ENCODE results near the gene NFIB.
A peak's percentile ranks its signal among the peaks of the same experiment; 100 is the strongest.

NFIB gene

GRCh38 chr9:14220256-14220655 lies 93.7 kb downstream of the NFIB start:
- in situ Hi-C loops (cut with HindIII; ENCODE audit: low sequenced_read_pairs), result no loop called here
- H3K4me3 ChIP-seq (ENCODE audit: low read depth, low read length), result no peak overlapping the region
- no peak for DNase-seq (ENCODE audit: low read depth, low spot score)
- no peak for TF ChIP-seq CTCF (IDR thresholded peaks at IDR 0.05; ENCODE audit: low read depth, low read length)

DNA sequence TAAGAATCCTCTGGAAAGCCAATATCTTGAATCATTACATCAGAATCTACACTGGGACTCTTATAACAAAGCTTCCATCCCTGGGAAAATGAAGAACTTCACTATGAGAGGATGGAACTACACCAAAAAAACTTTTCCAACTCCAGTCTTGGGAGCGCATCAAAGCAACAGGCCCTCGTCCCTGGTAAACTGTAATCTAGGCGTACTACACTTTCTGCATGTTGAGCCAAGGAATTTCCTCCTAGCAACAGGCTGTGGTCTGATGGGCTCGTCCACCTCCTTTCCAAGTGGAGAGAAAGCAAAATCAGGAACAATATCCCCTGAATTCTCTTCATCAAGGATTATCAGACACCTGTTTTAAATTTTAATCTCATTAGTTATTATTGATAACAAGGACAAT lies 94.1 kb downstream of the NFIB start:
- peak; percentile 43 for DNase-seq (ENCODE audit: low read depth, low spot score)
- no peak overlapping the region for H3K4me3 ChIP-seq (ENCODE audit: low read depth, low read length)
- in situ Hi-C loops (cut with HindIII; ENCODE audit: low sequenced_read_pairs), result no loop called here
- TF ChIP-seq CTCF (IDR thresholded peaks at IDR 0.05; ENCODE audit: low read depth, low read length), result no peak

GRCh38 chr9:14218253-14218652 lies 95.7 kb downstream of the NFIB start:
- no peak for DNase-seq (ENCODE audit: low read depth, low spot score)
- no peak for TF ChIP-seq CTCF (IDR thresholded peaks at IDR 0.05; ENCODE audit: low read depth, low read length)
- in situ Hi-C loops (cut with HindIII; ENCODE audit: low sequenced_read_pairs), result no loop called here
- H3K4me3 ChIP-seq (ENCODE audit: low read depth, low read length), result no peak overlapping the region

- no peak overlapping the region for H3K4me3 ChIP-seq (ENCODE audit: low read depth, low read length)
- DNase-seq (ENCODE audit: low read depth, low spot score), result no peak
- TF ChIP-seq CTCF (IDR thresholded peaks at IDR 0.05; ENCODE audit: low read depth, low read length), result no peak
- in situ Hi-C loops (cut with HindIII; ENCODE audit: low sequenced_read_pairs), result no loop called here
These were observed 97.2 kb downstream of the NFIB start for GRCh38 chr9:14216612-14217194.

DNA sequence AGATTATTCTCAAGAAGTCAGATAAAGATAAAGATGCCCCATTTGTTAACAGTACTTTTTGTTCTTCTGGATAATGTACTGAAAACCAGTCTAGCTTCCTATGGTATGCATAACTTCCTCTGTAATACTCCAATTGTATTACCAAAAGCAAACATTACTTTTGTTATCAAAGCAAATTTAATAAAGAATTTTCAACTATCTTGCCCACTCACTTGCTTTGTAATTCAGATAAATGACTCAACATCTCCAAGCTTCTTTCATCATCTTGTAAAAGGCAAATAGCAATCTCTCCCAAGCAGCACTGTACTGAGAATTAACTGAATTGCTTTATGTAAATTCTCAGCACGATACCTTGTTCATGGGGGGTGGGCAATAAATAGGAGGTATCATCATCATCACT lies 98.3 kb downstream of the NFIB start:
- no peak overlapping the region for H3K4me3 ChIP-seq (ENCODE audit: low read depth, low read length)
- peak; percentile 52 for DNase-seq (ENCODE audit: low read depth, low spot score)
- in situ Hi-C loops (cut with HindIII; ENCODE audit: low sequenced_read_pairs), result no loop called here
- no peak for TF ChIP-seq CTCF (IDR thresholded peaks at IDR 0.05; ENCODE audit: low read depth, low read length)

DNA sequence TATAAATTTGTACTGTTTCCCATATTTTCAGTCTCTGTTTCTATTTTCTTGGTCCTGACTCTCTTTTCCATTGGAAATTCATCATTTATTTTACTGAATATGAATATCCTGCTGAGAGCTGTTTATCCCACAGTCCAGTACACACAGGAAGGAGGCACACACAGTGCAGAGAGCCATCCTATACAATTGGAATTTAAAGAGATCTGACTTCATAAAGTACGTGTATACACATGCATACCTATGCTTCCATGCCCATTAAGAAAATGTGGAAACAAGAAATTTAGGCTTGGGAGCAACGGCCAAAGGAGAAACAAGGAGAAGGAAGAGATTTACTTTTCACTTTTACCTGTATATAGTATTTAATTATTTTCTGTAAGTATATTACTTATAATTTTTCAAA lies 99.2 kb downstream of the NFIB start:
- TF ChIP-seq CTCF (IDR thresholded peaks at IDR 0.05; ENCODE audit: low read depth, low read length), result no peak
- no peak for DNase-seq (ENCODE audit: low read depth, low spot score)
- H3K4me3 ChIP-seq (ENCODE audit: low read depth, low read length), result no peak overlapping the region
- in situ Hi-C loops (cut with HindIII; ENCODE audit: low sequenced_read_pairs), result no loop called here
